K562 (cell line): ENCODE measurements around the gene ANKS1A. TPM values are rescaled to one million over a fixed set of nuclear protein-coding genes. Genes with fewer than 3 reads are reported as not detected.
A peak's percentile ranks its signal among the peaks of the same experiment; 100 is the strongest.

Experiments used
- ARID1B ChIP-seq: fragments of 450-650 bp; IDR thresholded peaks from 2 replicates; pipeline ENCODE4 v1.6.1; 2016; ENCODE audit warnings: antibody characterized with exemption, mild to moderate bottlenecking, inconsistent platforms
- CTBP1 ChIP-seq: fragments of 450-650 bp; IDR thresholded peaks from 2 replicates; pipeline ENCODE4 v1.6.1; 2016; ENCODE audit warnings: borderline replicate concordance
- ELF1 ChIP-seq: fragments of 200-800 bp; sonication (Bioruptor generic); IDR thresholded peaks from 2 replicates; pipeline ENCODE4 v1.6.1; 2016; ENCODE audit warnings: missing genetic modification characterization, missing compliant biosample characterization
- PCBP2 ChIP-seq: fragments of 200-400 bp; formaldehyde crosslinking; IDR thresholded peaks from 2 replicates; pipeline ENCODE4 v1.6.1; 2018; ENCODE audit warnings: low read length, low read depth, mild to moderate bottlenecking, moderate library complexity; ENCODE audit not compliant: poor library complexity, severe bottlenecking
- POLR2G ChIP-seq: fragments of 200-400 bp; formaldehyde crosslinking; IDR thresholded peaks from 2 replicates; pipeline ENCODE4 v1.6.1; 2017; ENCODE audit warnings: low read depth, mild to moderate bottlenecking, antibody characterized with exemption, low read length, moderate library complexity
- TAF15 ChIP-seq: fragments of 200-400 bp; formaldehyde crosslinking; IDR thresholded peaks from 2 replicates; pipeline ENCODE4 v1.6.1; 2017; ENCODE audit warnings: mild to moderate bottlenecking, low read depth, low read length, moderate library complexity
- TBL1XR1 ChIP-seq, 2 experiments: IDR thresholded peaks; 2 replicates each; pipeline ENCODE4 v1.6.1; 2012; ENCODE audit warnings: improper control_type of control experiment in 2 of 2, low read length in 2 of 2, mild to moderate bottlenecking in 1 of 2
- USF2 ChIP-seq: sonication (generic); formaldehyde crosslinking; IDR thresholded peaks from 2 replicates; pipeline ENCODE4 v1.5.0; 2020; ENCODE audit warnings: missing genetic modification reagents
- ZNF12 ChIP-seq: sonication (generic); formaldehyde crosslinking; IDR thresholded peaks from 2 replicates; pipeline ENCODE4 v1.4.0; 2020; ENCODE audit warnings: mild to moderate bottlenecking, missing genetic modification reagents
- ZNF740 ChIP-seq, 3 experiments: fragments of 200-800 bp in 1 of 3; sonication (Bioruptor generic) in 1 of 3; sonication (generic) in 1 of 3; formaldehyde crosslinking in 1 of 3; IDR thresholded peaks; 2 replicates each; pipeline versions ENCODE4 v1.6.1 to v1.8.0; 2016 to 2022; ENCODE audit warnings: mild to moderate bottlenecking in 2 of 3, missing compliant biosample characterization in 2 of 3, missing genetic modification characterization in 2 of 3, missing genetic modification reagents in 1 of 3
- polyA plus RNA-seq, 8 experiments: library from polyadenylated mRNA; depleted of rRNA in 4 of 8; stranded (reverse) in 5 of 8; unstranded in 3 of 8; fragments of >200 nt; fragmentation: Nextera tagmentation in 2 of 8; fragmentation: Illumina TruSeq in 1 of 8; extraction: Ambion mirVana in 2 of 8; extraction: Trizol in 1 of 8; gene quantifications; 2 replicates each; pipeline versions ENCODE4 v1.2.1 to v1.2.3, GENCODE V29; 2011 to 2014; ENCODE audit warnings: inconsistent platforms in 1 of 8, missing spikeins in 1 of 8
- total RNA-seq, 7 experiments: library from RNA; depleted of rRNA in 6 of 7; stranded (reverse); fragments of >200 nt in 6 of 7; fragmentation: Illumina TruSeq in 2 of 7; extraction: Trizol in 2 of 7; gene quantifications; 2 replicates each; pipeline versions ENCODE4 v1.2.1 to v1.2.3, GENCODE V29; 2011 to 2021; ENCODE audit warnings: low replicate concordance in 1 of 7

ANKS1A gene
- total and polyA plus RNA-seq, 9 of the 15 experiments (the other 6 are each of a cell fraction or from before 2014, with no cell fraction given), result 1.1 to 13.8 (median 5.3) TPM

DNA sequence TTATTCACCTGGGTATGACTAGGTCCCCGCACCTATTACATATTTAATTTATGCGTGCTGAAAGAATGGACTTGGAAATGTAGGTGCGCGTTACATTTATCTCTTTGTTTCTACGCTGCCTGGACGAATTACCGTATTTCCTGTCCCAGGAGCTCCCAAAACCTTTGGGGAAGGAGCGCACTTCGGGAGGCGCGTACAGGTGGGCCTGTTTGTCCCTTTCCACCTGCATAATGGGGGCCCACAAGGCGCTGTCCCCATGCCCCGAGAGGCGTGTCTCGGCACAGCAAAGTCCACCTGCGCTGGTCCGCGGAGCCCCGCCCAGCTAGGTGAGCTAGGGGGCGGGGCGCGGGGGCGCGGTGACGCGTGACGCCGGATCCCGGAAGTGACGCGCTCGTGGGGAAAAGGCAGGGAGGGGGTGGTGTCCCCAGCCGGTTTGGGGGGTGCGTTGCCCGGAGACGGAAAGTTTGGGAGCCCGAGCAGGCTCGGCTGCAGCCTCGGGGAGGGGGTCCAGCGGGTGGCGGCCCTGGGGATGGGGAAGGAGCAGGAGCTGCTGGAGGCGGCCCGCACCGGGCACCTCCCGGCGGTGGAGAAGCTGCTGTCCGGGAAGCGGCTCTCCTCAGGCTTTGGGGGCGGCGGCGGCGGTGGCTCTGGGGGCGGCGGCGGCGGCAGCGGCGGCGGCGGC is at the start of gene ANKS1A (continued):
- TF ChIP-seq ELF1 (tag) (peak; percentile 92), TAF15 (no peak), PCBP2 (no peak), USF2 (peak; percentile 51), TBL1XR1 (IDR thresholded peaks at IDR 0.05; ENCODE audit: low read length in 2 of 2) (0 out of 4 replicates have a peak, but pooled peaks of 1 of the 2 experiments have one; percentile 28), ARID1B (peak; percentile 31; the same call in 1 of the 2 replicates), POLR2G (peak; percentile 74), ZNF740 (CRISPR knock-in tag; IDR thresholded peaks at IDR 0.05) (peak; percentile 92), ZNF740 (tag; IDR thresholded peaks at IDR 0.05) (no peak; a peak in 1 of 4 replicates), ZNF12 (CRISPR knock-in tag) (no peak), CTBP1 (peak; percentile 93)
- TF ChIP-seq, all 486 proteins: peak for 129
